Erythroblast (primary cell): ENCODE data around the gene C22orf23.
"Not testable (repeated sequence)": the region's sequence is repeated elsewhere in the genome, so short reads cannot be mapped to it uniquely, and the experiment has no call there.

ENCODE experiments used
- GATA1 ChIP-seq: IDR thresholded peaks from 2 replicates; pipeline ENCODE4 v1.6.1; 2011; ENCODE audit warnings: low read depth, mild to moderate bottlenecking, control low read depth, low read length, moderate library complexity
- POLR2A ChIP-seq: IDR thresholded peaks from 2 replicates; pipeline ENCODE4 v1.6.1; 2011; ENCODE audit warnings: mild to moderate bottlenecking, low read length

- not testable (repeated sequence) for TF ChIP-seq POLR2A, GATA1
Observed at GRCh38 chr22:37944423-37944822, 9.0 kb downstream of the C22orf23 start.
